ENCODE measurements around the gene KCNQ1. TPM values are rescaled to one million over a fixed set of nuclear protein-coding genes. Genes with fewer than 3 reads are reported as not detected.

Gene KCNQ1
- total and polyA plus RNA-seq, 12 donors: 11.0 to 447 (median 320) TPM

DNA sequence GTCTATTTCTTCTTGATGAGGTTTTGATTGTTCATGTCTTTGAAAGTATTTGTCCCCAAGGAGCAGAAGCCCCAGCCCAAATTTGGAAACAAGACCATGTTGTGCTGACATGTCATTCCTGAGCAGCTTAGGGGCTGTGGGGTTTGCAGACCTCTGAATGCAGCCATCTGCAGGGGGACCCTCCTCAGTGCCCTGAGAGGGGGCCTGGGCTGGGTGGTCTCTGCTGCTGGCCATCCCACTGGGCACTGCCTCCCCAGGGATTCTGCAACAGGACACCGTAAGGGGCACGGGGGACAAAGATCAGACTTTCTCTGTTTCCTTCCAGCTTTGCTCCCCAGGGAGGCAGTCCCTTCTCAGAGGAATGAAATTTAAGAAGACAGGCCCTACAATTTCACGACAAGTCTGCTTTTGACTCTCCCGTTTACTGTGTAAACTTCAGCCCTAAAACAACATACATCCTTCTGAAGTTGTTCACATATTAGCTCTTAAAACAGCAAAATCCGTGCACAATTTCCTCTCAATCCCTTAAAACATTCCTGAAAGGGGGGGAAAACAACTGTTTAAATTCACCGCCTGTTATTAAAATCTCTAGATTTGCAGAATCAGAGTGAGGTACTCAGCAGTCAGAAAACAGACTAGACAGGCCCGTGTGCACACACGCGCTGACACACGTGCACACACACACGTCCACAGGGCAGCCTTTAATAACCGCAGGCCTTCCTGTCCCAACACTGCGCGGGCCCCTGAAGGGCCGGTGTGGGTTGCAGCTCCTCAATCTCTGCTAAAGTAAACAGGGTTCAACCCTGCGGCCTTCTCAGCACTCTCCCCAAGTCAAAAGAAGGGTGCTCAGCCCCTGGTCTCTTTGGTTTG is 109.8 kb downstream of the KCNQ1 start:
- 83 to 88% (median 84%) methylated on average over 15 to 16 of the region's 16 CpGs for WGBS, 4 donors
- intact Hi-C loops (cut with DNase I): no loop called here
- Histone ChIP-seq H3K27me3 (no peaks in the 10 kb centered on the region), H3K4me3 (no peak overlapping the region), H3K4me1 (replicated peaks in 1 of 2) (peaks cover 4 to 18% of the 10 kb centered on the region in 2 donors), H3K27ac (peak overlapping the region in 2 of 5 donors; percentile 10 to 31), H3K9me3 (replicated peaks in 1 of 3) (no peaks in the 10 kb centered on the region), H3K36me3 (replicated peaks in 1 of 2) (no peaks in the 10 kb centered on the region)
- DNase-seq: peak in 2 of 7 donors; percentile 10 to 12
- TF ChIP-seq, protein P1, sequence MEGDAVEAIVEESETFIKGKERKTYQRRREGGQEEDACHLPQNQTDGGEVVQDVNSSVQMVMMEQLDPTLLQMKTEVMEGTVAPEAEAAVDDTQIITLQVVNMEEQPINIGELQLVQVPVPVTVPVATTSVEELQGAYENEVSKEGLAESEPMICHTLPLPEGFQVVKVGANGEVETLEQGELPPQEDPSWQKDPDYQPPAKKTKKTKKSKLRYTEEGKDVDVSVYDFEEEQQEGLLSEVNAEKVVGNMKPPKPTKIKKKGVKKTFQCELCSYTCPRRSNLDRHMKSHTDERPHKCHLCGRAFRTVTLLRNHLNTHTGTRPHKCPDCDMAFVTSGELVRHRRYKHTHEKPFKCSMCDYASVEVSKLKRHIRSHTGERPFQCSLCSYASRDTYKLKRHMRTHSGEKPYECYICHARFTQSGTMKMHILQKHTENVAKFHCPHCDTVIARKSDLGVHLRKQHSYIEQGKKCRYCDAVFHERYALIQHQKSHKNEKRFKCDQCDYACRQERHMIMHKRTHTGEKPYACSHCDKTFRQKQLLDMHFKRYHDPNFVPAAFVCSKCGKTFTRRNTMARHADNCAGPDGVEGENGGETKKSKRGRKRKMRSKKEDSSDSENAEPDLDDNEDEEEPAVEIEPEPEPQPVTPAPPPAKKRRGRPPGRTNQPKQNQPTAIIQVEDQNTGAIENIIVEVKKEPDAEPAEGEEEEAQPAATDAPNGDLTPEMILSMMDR (IDR thresholded peaks at IDR 0.05): no peak
- no peak for TF ChIP-seq POLR2A (IDR thresholded peaks at IDR 0.05)

DNA sequence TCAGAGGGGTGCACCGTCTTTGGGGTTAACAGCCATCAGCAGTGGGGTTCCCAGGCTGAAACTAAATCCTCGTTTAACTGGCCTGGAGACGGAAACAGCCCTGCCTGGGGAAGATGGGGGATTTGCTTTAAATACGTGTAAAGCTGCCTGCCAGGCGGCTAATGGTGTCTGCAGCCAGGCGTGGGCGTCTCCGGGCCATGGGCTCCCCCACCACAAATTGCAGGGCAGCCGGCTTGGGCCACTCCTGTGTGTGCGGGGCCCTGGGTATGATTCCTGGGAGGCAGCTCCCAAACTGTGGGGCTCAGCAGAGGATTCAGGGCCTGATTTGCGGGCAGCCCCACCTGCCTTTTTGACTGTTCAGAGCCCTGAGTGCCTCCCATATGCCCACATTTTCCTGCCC is 110.5 kb downstream of the KCNQ1 start:
- 92 to 100% (median 94%) methylated on average over 2 to 11 of the region's 11 CpGs for WGBS, 4 donors
- peak in 3 of 7 donors; percentile 5 to 13 (median 11) for DNase-seq
- intact Hi-C loops (cut with DNase I): no loop called here

DNA sequence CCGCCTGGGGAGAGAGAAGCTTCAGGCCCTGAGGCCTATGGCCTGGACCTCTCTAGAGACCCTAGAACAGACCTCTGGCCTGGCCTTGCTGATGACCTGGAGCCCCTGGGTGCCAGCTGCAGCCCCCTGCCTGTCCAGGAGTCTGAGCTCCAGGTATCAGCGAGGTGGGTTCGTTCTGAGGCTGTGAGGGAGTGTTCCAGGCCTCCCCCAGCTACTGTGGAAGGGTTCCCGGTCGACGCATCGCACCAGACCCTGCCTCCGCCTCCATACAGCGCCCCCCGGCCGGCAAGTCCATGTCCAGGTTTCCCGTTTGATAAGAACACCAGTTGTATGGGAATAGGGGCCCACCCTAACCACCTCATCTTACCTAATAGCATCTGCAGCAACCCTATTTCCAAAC is 111.1 kb downstream of the KCNQ1 start:
- 89 to 98% (median 96%) methylated on average over 9 to 12 of the region's 12 CpGs for WGBS, 4 donors
- DNase-seq: peak in 2 of 7 donors; percentile 5 to 14
- Histone ChIP-seq H3K4me1 (replicated peaks in 1 of 2) (peaks cover 4 to 10% of the 10 kb centered on the region in 2 donors), H3K9me3 (replicated peaks in 1 of 3) (no peaks in the 10 kb centered on the region), H3K36me3 (replicated peaks in 1 of 2) (no peaks in the 10 kb centered on the region), H3K4me3 (no peak overlapping the region), H3K27ac (peak overlapping the region in 1 of 5 donors; percentile 51), H3K27me3 (no peaks in the 10 kb centered on the region)
- intact Hi-C loops (cut with DNase I): no loop called here
- TF ChIP-seq POLR2A (IDR thresholded peaks at IDR 0.05): no peak
- TF ChIP-seq, protein P1 (IDR thresholded peaks at IDR 0.05): no peak

More for the DNA sequence above, 110.5 kb downstream of the KCNQ1 start:
- Histone ChIP-seq H3K27ac (peak overlapping the region in 1 of 5 donors; percentile 51), H3K4me3 (no peak overlapping the region), H3K9me3 (replicated peaks in 1 of 3) (no peaks in the 10 kb centered on the region), H3K4me1 (replicated peaks in 1 of 2) (peaks cover 4 to 12% of the 10 kb centered on the region in 2 donors), H3K36me3 (replicated peaks in 1 of 2) (no peaks in the 10 kb centered on the region), H3K27me3 (no peaks in the 10 kb centered on the region)
- TF ChIP-seq, protein P1 (IDR thresholded peaks at IDR 0.05): no peak
- TF ChIP-seq POLR2A (IDR thresholded peaks at IDR 0.05): no peak

DNA sequence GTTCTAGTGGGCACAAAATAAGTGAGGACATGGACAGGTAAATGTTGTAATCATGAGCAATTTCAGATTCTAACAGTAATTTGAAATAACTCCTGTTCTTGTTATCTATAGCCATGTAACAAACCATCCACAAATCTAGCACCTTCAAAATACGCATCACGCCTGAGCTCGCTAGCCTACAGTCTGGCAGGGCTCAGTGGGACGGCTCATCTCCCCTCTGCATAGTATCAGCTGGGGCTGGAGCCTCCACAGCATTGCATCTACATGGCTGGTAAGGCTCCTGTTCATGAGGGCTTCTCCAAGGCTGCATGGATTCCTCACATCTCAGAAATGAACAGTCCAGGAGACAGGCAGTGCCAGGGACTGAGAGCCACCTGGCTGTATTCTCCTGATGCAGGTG is 112.6 kb downstream of the KCNQ1 start:
- H3K27me3 ChIP-seq: no peaks in the 10 kb centered on the region
- peak in 2 of 7 donors; percentile 6 to 13 for DNase-seq
- H3K4me1 ChIP-seq (replicated peaks in 1 of 2): peaks cover 13 to 23% of the 10 kb centered on the region in 2 donors
- intact Hi-C loops (cut with DNase I): no loop called here
- H3K4me3 ChIP-seq: no peak overlapping the region
- H3K36me3 ChIP-seq (replicated peaks in 1 of 2): no peaks in the 10 kb centered on the region
- peak overlapping the region in 1 of 5 donors; percentile 15 for H3K27ac ChIP-seq
- WGBS, 4 donors: 98 to 100% (median 99%) methylated on average over 4 of the region's 4 CpGs
- TF ChIP-seq, protein P1 (IDR thresholded peaks at IDR 0.05): no peak
- no peak for TF ChIP-seq POLR2A (IDR thresholded peaks at IDR 0.05)
- no peaks in the 10 kb centered on the region for H3K9me3 ChIP-seq (replicated peaks in 1 of 3)

Data from adrenal gland (tissue), 12 donors.